HepG2 (cell line): Measurements from ENCODE around the gene CYP4A22. TPM values are rescaled to one million over a fixed set of nuclear protein-coding genes. Genes with fewer than 3 reads are reported as not detected.

Experiments used
- ELF3 ChIP-seq: IDR thresholded peaks from 2 replicates; pipeline ENCODE4 v1.6.1; 2016; ENCODE audit warnings: missing genetic modification reagents, missing compliant biosample characterization
- KLF15 ChIP-seq: sonication (generic); formaldehyde crosslinking; IDR thresholded peaks from 2 replicates; pipeline ENCODE4 v1.8.1; 2023; ENCODE audit warnings: borderline replicate concordance, mild to moderate bottlenecking, inconsistent platforms, missing genetic modification reagents, mixed read lengths
- MED8 ChIP-seq: sonication (generic); formaldehyde crosslinking; IDR thresholded peaks from 2 replicates; pipeline ENCODE4 v1.8.1; 2023; ENCODE audit warnings: mild to moderate bottlenecking, missing genetic modification reagents; ENCODE audit not compliant: insufficient replicate concordance
- NFRKB ChIP-seq: fragments of 450-650 bp; IDR thresholded peaks from 2 replicates; pipeline ENCODE4 v1.6.1; 2017
- ONECUT2 ChIP-seq: sonication (generic); formaldehyde crosslinking; IDR thresholded peaks from 2 replicates; pipeline ENCODE4 v1.4.0; 2020; ENCODE audit warnings: missing genetic modification reagents
- RARA ChIP-seq: IDR thresholded peaks from 2 replicates; pipeline ENCODE4 v1.6.1; 2016; ENCODE audit warnings: missing genetic modification reagents, missing compliant biosample characterization
- SMC3 ChIP-seq: IDR thresholded peaks from 2 replicates; pipeline ENCODE4 v1.6.1; 2011; ENCODE audit warnings: low read length, improper control_type of control experiment
- SNAI1 ChIP-seq: sonication (generic); formaldehyde crosslinking; IDR thresholded peaks from 2 replicates; pipeline ENCODE4 v1.5.0; 2020; ENCODE audit warnings: mild to moderate bottlenecking, missing genetic modification reagents, borderline replicate concordance
- TCF7L2 ChIP-seq: IDR thresholded peaks from 2 replicates; pipeline ENCODE4 v1.6.1; 2011; ENCODE audit warnings: mild to moderate bottlenecking, low read depth, low read length, moderate library complexity
- YEATS2 ChIP-seq: sonication (generic); formaldehyde crosslinking; IDR thresholded peaks from 2 replicates; pipeline ENCODE4 v1.4.0; 2020; ENCODE audit warnings: missing genetic modification reagents, borderline replicate concordance
- ZBTB4 ChIP-seq: sonication (generic); formaldehyde crosslinking; IDR thresholded peaks from 2 replicates; pipeline ENCODE4 v1.4.0; 2020; ENCODE audit warnings: missing genetic modification reagents, mild to moderate bottlenecking, borderline replicate concordance
- ZKSCAN5 ChIP-seq: sonication (generic); formaldehyde crosslinking; IDR thresholded peaks from 2 replicates; pipeline ENCODE4 v1.5.1; 2020; ENCODE audit warnings: mild to moderate bottlenecking, missing genetic modification reagents
- ZNF280B ChIP-seq: sonication (generic); formaldehyde crosslinking; IDR thresholded peaks from 2 replicates; pipeline ENCODE4 v1.5.0; 2020; ENCODE audit warnings: missing genetic modification reagents, mild to moderate bottlenecking, borderline replicate concordance
- ZNF343 ChIP-seq: sonication (generic); formaldehyde crosslinking; IDR thresholded peaks from 2 replicates; pipeline ENCODE4 v1.4.0; 2020; ENCODE audit warnings: mild to moderate bottlenecking, missing genetic modification reagents
- ZNF660 ChIP-seq: sonication (generic); formaldehyde crosslinking; IDR thresholded peaks from 2 replicates; pipeline ENCODE4 v1.5.1; 2020; ENCODE audit warnings: mild to moderate bottlenecking, low read depth, missing genetic modification reagents, borderline replicate concordance
- ZNF7 ChIP-seq: IDR thresholded peaks from 2 replicates; pipeline ENCODE4 v1.6.1; 2016; ENCODE audit warnings: missing biosample characterization, missing genetic modification reagents
- ZNF761 ChIP-seq: sonication (generic); formaldehyde crosslinking; conservative IDR thresholded peaks from 2 replicates; pipeline ENCODE4 v1.4.0; 2020; ENCODE audit warnings: mild to moderate bottlenecking, missing genetic modification reagents
- polyA plus RNA-seq, 8 experiments: library from polyadenylated mRNA; depleted of rRNA in 3 of 8; stranded (reverse) in 7 of 8; unstranded in 1 of 8; fragments of >200 nt; fragmentation: Illumina TruSeq in 4 of 8; extraction: Trizol in 4 of 8; gene quantifications; 2 replicates each; pipeline versions ENCODE4 v1.2.1 to v1.2.3, GENCODE V29; 2011 to 2016; ENCODE audit warnings: low read depth in 4 of 8, missing spikeins in 1 of 8, mixed read lengths in 1 of 8; ENCODE audit not compliant: insufficient read depth in 1 of 8
- total RNA-seq, 5 experiments: library from RNA; depleted of rRNA; stranded (reverse); fragments of >200 nt; fragmentation: Illumina TruSeq; extraction: Trizol; gene quantifications; 2 replicates each; pipeline ENCODE4 v1.2.3, GENCODE V29; 2016; ENCODE audit warnings: low read depth in 1 of 5
- TF ChIP-seq, protein P1 (sequence below): sonication (generic); formaldehyde crosslinking; IDR thresholded peaks from 2 replicates; pipeline ENCODE4 v1.5.0; 2020; ENCODE audit warnings: mild to moderate bottlenecking, missing genetic modification reagents, moderate library complexity
- TF ChIP-seq, protein P2 (sequence below): sonication (generic); formaldehyde crosslinking; conservative IDR thresholded peaks from 2 replicates; pipeline ENCODE4 v1.4.0; 2020; ENCODE audit warnings: missing genetic modification reagents
- TF ChIP-seq, protein P3 (sequence below): sonication (generic); formaldehyde crosslinking; IDR thresholded peaks from 2 replicates; pipeline ENCODE4 v1.5.1; 2020; ENCODE audit warnings: missing genetic modification reagents, mild to moderate bottlenecking, borderline replicate concordance

Gene CYP4A22
- total and polyA plus RNA-seq, 2 of the 13 experiments (the other 11 are each of a cell fraction or from before 2014, with no cell fraction given) = not detected

DNA sequence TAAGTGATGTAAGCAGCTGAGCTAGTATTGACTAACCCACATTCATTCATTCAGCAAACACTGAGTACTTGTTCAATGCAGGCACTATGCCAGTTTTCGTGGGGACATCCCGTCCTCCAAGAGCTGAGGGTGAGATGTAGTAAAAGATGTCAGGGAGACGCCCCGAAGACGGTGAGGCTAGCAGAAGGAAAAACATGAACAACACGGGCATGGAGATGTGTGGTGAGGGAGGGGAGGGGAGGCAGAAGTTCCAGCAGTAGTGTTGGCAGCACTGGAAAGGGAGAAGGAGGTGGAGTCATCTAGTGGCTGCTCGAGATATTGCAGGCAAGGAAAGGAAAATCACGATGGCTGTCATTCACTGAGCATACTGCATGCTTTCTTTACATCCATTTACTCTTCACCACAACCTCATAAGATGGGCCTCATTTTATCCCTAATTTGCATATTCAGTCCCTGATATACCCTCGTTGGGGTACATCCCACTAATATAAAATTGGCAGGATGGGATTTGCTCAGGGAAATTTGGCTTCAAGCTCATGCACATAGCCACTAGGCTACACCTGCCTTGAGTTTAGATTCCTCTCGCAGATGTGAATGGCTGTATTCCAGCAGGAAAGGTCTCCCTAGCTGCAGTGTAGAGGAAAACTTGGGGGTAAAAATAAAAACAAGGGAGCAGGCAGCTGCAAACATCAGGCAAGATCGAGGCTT lies 38.1 kb downstream of the CYP4A22 start (continued):
- TF ChIP-seq, protein P1, sequence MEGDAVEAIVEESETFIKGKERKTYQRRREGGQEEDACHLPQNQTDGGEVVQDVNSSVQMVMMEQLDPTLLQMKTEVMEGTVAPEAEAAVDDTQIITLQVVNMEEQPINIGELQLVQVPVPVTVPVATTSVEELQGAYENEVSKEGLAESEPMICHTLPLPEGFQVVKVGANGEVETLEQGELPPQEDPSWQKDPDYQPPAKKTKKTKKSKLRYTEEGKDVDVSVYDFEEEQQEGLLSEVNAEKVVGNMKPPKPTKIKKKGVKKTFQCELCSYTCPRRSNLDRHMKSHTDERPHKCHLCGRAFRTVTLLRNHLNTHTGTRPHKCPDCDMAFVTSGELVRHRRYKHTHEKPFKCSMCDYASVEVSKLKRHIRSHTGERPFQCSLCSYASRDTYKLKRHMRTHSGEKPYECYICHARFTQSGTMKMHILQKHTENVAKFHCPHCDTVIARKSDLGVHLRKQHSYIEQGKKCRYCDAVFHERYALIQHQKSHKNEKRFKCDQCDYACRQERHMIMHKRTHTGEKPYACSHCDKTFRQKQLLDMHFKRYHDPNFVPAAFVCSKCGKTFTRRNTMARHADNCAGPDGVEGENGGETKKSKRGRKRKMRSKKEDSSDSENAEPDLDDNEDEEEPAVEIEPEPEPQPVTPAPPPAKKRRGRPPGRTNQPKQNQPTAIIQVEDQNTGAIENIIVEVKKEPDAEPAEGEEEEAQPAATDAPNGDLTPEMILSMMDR (CRISPR knock-in tag) = peak; percentile 93
- no peak for TF ChIP-seq NFRKB
- TF ChIP-seq TCF7L2 = no peak
- TF ChIP-seq SMC3 = peak; percentile 83; the same call in 1 of the 2 replicates
- no peak for TF ChIP-seq RARA
- TF ChIP-seq ONECUT2 (CRISPR knock-in tag) = no peak
- TF ChIP-seq ZNF761 = no peak
- no peak for TF ChIP-seq ZNF280B (CRISPR knock-in tag)
- no peak for TF ChIP-seq ZBTB4 (CRISPR knock-in tag)
- TF ChIP-seq YEATS2 = no peak
- TF ChIP-seq ELF3 (CRISPR knock-in tag) = no peak
- TF ChIP-seq, protein P2, sequence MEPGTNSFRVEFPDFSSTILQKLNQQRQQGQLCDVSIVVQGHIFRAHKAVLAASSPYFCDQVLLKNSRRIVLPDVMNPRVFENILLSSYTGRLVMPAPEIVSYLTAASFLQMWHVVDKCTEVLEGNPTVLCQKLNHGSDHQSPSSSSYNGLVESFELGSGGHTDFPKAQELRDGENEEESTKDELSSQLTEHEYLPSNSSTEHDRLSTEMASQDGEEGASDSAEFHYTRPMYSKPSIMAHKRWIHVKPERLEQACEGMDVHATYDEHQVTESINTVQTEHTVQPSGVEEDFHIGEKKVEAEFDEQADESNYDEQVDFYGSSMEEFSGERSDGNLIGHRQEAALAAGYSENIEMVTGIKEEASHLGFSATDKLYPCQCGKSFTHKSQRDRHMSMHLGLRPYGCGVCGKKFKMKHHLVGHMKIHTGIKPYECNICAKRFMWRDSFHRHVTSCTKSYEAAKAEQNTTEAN (CRISPR knock-in tag) = no peak
- no peak for TF ChIP-seq ZKSCAN5 (CRISPR knock-in tag)
- no peak for TF ChIP-seq ZNF343 (CRISPR knock-in tag)
- TF ChIP-seq ZNF660 (CRISPR knock-in tag) = no peak
- TF ChIP-seq MED8 (CRISPR knock-in tag) = no peak
- TF ChIP-seq, protein P3, sequence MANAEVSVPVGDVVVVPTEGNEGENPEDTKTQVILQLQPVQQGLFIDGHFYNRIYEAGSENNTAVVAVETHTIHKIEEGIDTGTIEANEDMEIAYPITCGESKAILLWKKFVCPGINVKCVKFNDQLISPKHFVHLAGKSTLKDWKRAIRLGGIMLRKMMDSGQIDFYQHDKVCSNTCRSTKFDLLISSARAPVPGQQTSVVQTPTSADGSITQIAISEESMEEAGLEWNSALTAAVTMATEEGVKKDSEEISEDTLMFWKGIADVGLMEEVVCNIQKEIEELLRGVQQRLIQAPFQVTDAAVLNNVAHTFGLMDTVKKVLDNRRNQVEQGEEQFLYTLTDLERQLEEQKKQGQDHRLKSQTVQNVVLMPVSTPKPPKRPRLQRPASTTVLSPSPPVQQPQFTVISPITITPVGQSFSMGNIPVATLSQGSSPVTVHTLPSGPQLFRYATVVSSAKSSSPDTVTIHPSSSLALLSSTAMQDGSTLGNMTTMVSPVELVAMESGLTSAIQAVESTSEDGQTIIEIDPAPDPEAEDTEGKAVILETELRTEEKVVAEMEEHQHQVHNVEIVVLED (CRISPR knock-in tag) = no peak
- TF ChIP-seq SNAI1 (CRISPR knock-in tag) = no peak
- no peak for TF ChIP-seq ZNF7 (CRISPR knock-in tag)
- no peak for TF ChIP-seq KLF15 (CRISPR knock-in tag)
